HG02763 (cell line): ENCODE results near the gene TMEM170B.

Experiments
- ATAC-seq: cut with Tn5 transposase; IDR thresholded peaks from one replicate; pipeline ENCODE4 v1.9.1; 2021; ENCODE audit warnings: mild to moderate bottlenecking, moderate library complexity; ENCODE audit not compliant: unreplicated experiment

TMEM170B gene

GRCh38 chr6:11584244-11584643 is 46.7 kb downstream of the TMEM170B start:
- ATAC-seq, result no peak

GRCh38 chr6:11585426-11586016 is 48.0 kb downstream of the TMEM170B start:
- no peak for ATAC-seq

GRCh38 chr6:11586117-11586516 is 48.6 kb downstream of the TMEM170B start:
- no peak for ATAC-seq

GRCh38 chr6:11586536-11586935 is 49.0 kb downstream of the TMEM170B start:
- no peak for ATAC-seq

DNA sequence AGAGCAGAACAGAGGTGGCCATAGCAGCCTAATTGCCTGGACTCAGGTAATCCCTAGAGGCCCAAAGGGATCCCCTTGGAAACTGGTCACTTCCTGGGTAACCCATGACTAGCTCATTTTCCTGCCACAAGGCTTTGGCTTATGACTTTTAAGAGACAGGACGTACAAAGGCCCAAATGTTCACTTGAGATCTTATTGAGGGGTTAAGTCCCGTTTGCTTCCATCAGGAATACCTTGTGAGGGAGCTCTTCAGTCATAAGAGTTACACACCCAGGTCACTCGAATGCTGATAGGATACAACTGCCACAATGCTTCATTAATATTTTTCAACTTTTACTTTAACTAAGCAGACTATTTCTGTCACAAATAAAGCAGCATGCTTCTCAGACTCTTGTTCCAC is 51.7 kb downstream of the TMEM170B start:
- ATAC-seq, result no peak

GRCh38 chr6:11592294-11592906 is 54.9 kb downstream of the TMEM170B start:
- no peak for ATAC-seq

DNA sequence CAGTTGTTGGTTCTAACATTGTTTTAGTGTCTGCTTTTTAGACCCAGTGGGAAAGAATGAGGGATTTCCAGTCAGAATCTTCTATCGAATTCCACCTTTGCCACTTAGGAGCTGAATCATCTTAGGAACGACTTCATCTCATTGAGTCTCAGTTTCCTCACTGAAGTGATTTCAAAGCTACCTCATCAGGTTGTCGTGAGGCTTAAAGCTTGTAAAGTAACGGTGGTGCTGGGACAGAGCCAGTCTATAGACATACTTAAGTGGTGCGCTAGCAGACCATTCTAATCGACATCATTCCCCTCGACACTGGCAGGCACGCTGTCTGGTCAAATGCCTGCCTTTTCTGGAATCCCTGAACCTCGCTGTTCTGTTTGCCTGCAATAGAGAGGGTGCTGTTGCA is 55.5 kb downstream of the TMEM170B start:
- ATAC-seq, result no peak

DNA sequence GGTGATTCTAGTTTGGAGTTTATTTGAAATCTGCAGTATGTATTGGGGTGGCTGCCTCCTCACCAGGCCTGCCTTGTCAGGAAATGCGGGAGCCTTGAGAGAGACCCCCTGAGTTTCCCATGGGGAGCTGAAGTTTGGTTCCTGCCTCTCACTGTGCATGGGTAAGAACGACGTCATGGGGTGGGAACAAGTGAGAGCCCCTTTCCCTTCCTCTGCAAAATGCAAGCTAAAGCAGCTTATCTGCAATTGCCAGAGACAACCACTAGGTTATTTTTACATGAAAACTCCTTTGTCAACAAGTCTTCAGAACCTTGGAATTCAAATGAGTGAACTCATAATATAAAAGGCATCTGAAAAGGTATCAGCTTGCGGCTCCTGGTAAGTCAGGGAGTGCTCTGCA is 58.4 kb downstream of the TMEM170B start:
- no peak for ATAC-seq

GRCh38 chr6:11596640-11597237 is 59.2 kb downstream of the TMEM170B start:
- ATAC-seq, result no peak

GRCh38 chr6:11598687-11599086 is 61.1 kb downstream of the TMEM170B start:
- no peak for ATAC-seq

DNA sequence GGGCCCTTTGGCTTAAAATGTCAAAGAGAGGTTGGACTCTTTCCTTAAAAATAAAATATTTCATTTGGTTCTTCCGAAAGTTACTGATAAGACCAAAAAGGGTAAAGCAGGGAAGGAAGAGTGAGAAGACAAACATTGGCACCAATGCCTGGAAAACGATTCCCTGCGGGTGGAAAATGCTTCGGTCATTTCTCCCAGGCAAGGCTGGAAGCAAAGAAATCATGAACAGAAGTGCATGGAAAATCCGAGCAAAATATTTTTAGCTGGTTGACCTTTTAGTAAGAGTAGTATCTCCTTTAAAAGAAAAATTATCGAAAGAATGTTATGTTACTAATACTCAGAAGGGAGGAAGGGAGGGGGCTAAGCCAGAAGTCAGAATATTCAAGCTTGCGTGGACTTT is 62.7 kb downstream of the TMEM170B start:
- ATAC-seq, result no peak

GRCh38 chr6:11601776-11602605 is 64.4 kb downstream of the TMEM170B start:
- ATAC-seq, result no peak

GRCh38 chr6:11604215-11604614 is 66.7 kb downstream of the TMEM170B start:
- ATAC-seq, result no peak

DNA sequence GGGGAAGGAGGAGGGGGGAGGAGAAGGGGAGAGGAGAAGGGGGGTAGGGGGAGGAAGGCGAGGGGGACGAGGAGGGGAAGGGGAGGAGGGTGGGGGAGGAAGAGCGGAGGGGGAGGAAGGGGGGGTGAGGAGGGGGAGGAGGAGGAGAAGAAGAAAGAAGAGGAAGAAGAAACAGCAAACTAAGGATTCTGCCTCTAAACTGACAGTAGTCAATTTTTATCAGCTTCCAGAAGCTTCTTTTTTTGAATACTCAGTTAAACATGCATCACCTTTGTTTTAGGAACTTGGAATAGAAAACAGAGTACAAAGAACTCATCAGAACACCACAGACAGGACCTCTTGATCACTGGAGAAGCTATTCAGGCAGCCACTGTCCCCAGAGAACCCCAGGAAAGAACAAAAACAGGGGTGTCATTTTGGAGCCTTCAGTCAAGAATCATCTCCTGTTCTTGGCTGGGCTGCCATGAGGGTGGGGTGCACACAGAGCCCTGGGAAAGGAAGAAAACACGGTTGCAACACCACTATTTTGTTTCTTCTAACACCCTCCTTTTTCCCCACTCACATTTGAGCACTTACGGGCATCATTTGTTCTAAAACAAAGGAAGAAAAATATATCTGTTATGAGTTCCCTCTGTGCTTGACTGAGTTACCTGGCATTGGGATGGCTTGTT is 67.4 kb downstream of the TMEM170B start:
- no peak for ATAC-seq

DNA sequence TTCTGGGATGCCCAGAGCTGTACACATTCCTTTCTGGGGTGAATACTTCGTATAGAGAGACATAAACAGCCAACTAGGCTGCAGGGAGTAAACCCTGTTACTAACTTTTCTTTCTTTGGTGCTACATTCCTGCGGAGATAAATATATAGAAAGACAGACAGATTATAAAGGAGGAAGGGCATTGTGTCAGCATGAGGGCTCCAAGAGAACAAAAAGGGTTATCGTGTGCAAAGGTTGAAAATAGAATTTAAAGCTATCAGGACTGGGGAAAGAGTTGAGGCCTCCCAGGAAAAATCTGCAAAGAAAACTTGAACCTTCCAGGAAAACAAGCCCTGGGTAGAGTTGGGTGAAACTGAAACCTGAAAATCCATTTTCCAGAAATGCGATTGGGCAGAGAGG is 68.0 kb downstream of the TMEM170B start:
- ATAC-seq, result no peak

- no peak for ATAC-seq
These were observed 68.8 kb downstream of the TMEM170B start for GRCh38 chr6:11606332-11606731.

GRCh38 chr6:11607383-11607782 is 69.8 kb downstream of the TMEM170B start:
- no peak for ATAC-seq

DNA sequence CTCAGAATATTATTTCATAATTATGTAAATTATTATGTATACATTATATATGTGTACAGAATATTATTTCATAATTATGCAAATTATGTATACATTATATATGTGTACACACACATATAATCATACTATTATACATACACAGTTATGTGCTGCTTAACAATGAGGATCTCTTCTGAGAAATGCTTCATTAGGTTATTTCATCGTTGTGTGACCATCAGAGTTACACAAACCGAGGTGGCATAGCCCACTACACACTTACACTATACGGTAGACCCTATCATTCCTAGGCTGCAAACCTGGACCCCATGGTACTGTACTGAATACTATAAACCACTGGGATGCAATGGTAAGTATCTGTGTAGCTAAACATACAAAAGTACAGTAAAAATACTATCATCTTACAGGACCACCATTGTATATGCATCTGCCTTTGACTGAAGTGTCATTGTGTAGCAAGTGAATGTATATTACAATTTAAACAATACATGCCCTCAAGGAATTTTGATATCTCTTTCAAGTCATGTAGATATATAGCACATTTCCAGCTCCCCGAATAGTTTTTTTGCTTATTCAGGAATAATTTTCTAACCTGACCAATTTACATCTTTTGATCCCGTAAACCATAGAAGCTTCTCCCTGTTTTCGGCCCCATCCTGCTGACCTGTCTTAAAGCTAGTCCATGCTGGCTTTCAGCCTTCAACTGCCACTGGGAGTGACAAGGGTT is 71.2 kb downstream of the TMEM170B start:
- no peak for ATAC-seq

- ATAC-seq, result no peak
These were observed 71.9 kb downstream of the TMEM170B start for GRCh38 chr6:11609324-11610071.

- no peak for ATAC-seq
These were observed 75.8 kb downstream of the TMEM170B start for GRCh38 chr6:11613336-11613735.
